Activated CD4-positive, alpha-beta memory T cell treated with anti-CD3 and anti-CD28 coated beads for 36 hours (primary cell): ENCODE data around the gene MVB12B. TPM values are rescaled to one million over a fixed set of nuclear protein-coding genes. Genes with fewer than 3 reads are reported as not detected.

ENCODE experiments used
- CTCF ChIA-PET: fragments of 350-600 bp; sonication (Branson Sonifier 250); formaldehyde crosslinking; loops from one replicate; lab custom pipeline; 2021; ENCODE audit warnings: antibody characterized with exemption, inconsistent platforms; lab: Charles Lee
- POLR2A ChIA-PET: fragments of 350-600 bp; sonication (Branson Sonifier 250); formaldehyde crosslinking; loops from one replicate; lab custom pipeline; 2021; ENCODE audit warnings: antibody characterized with exemption; lab: Charles Lee
- DNase-seq: peaks from one replicate; pipeline ENCODE4 v3.0.0-alpha.2; 2020
- H3K27ac Mint-ChIP-seq: one replicate; pipeline ENCODE4 v1.8.0; 2021; ENCODE audit warnings: mixed read lengths
- H3K27me3 Mint-ChIP-seq: one replicate; pipeline ENCODE4 v1.8.0; 2021; ENCODE audit warnings: mixed read lengths
- H3K36me3 Mint-ChIP-seq: one replicate; pipeline ENCODE4 v1.8.0; 2021; ENCODE audit warnings: mixed read lengths
- H3K4me1 Mint-ChIP-seq: one replicate; pipeline ENCODE4 v1.8.0; 2021; ENCODE audit warnings: low read depth, mixed read lengths
- H3K4me3 Mint-ChIP-seq: one replicate; pipeline ENCODE4 v1.8.0; 2021; ENCODE audit warnings: mild to moderate bottlenecking, mixed read lengths
- H3K9me3 Mint-ChIP-seq: one replicate; pipeline ENCODE4 v1.8.0; 2021; ENCODE audit warnings: mixed read lengths
- intact Hi-C: fragments of 100-400 bp; cut with micrococcal nuclease; formaldehyde crosslinking; loops from one replicate; pipeline ENCODE4 v1.15.1; 2023
- total RNA-seq, 2 experiments: library from RNA; stranded (reverse); gene quantifications; one replicate each; pipeline ENCODE4 v1.2.3, GENCODE V29; 2021

MVB12B gene
- total RNA-seq, 2 experiments from 2014 or later = 1.1 to 1.4 TPM

DNA sequence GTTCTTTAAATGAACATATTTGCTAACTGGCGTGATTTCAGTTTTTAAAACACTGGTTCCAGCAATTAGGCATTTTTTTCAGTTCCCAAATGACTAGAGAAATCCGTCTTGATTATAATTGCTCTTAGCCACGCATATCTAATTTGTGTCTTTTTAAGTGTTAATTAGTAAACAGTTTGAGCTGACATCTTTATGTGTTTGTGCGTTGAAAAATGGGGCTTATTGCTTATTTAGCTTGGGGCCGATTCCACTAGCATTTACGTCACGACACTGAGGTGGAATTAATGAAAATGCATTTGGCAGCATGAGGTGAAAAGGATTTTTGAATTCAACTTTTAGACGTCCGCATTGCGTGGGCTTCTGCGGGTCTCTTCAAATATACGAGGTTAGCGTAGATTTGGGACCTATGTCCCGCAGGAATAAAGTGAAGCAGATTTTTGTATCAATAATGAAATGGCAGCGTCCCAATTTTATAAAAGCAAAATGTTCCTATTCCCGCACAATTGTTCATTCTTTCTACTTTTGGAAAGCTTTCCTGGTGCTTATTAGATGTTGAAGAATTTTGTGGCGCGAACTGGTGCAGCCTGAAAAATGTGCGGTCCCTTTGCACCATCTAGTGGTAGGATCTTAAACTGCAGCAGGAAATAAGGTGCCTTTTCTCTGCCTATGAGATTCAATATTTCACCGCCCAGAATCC, 164.4 kb downstream of the MVB12B start:
- POLR2A ChIA-PET = no interaction called here
- H3K27me3 Mint-ChIP-seq = peaks cover 9% of the 10 kb centered on the region
- intact Hi-C loops = loop anchor here (1.0 to 10.0 kb wide), 6 partner anchors 94 to 1084 kb away; no protein-coding TSS in a partner anchor
- no peak overlapping the region for H3K4me3 Mint-ChIP-seq
- no peaks in the 10 kb centered on the region for H3K9me3 Mint-ChIP-seq
- H3K27ac Mint-ChIP-seq = no peak overlapping the region
- no peaks in the 10 kb centered on the region for H3K36me3 Mint-ChIP-seq
- peak; percentile 61 for DNase-seq
- H3K4me1 Mint-ChIP-seq = peaks cover 3% of the 10 kb centered on the region
- CTCF ChIA-PET = interaction anchor here (0.6 to 3.9 kb wide), 54 partner anchors 8 to 1085 kb away, joined by 3 to 43 read pairs (median 4); partner anchors contain the start of gene MAPKAP1

- peaks cover 3% of the 10 kb centered on the region for H3K4me1 Mint-ChIP-seq
- no peak overlapping the region for H3K27ac Mint-ChIP-seq
- ChIA-PET POLR2A (no interaction called here), CTCF (interaction anchor here (0.6 to 3.9 kb wide), 44 partner anchors 8 to 1086 kb away, joined by 3 to 43 read pairs (median 4); no protein-coding TSS in a partner anchor)
- DNase-seq = no peak
- no peaks in the 10 kb centered on the region for H3K9me3 Mint-ChIP-seq
- H3K4me3 Mint-ChIP-seq = no peak overlapping the region
- H3K36me3 Mint-ChIP-seq = no peaks in the 10 kb centered on the region
- intact Hi-C loops = loop anchor here (1.0 to 10.0 kb wide), 6 partner anchors 94 to 1084 kb away; no protein-coding TSS in a partner anchor
- H3K27me3 Mint-ChIP-seq = peaks cover 9% of the 10 kb centered on the region
These were observed 164.9 kb downstream of the MVB12B start for GRCh38 chr9:126491568-126491879.

- DNase-seq = no peak
- CTCF ChIA-PET = interaction anchor here (0.6 to 3.9 kb wide), 40 partner anchors 8 to 1086 kb away, joined by 3 to 43 read pairs (median 4); no protein-coding TSS in a partner anchor
These were observed 165.3 kb downstream of the MVB12B start for GRCh38 chr9:126491949-126492348.

DNA sequence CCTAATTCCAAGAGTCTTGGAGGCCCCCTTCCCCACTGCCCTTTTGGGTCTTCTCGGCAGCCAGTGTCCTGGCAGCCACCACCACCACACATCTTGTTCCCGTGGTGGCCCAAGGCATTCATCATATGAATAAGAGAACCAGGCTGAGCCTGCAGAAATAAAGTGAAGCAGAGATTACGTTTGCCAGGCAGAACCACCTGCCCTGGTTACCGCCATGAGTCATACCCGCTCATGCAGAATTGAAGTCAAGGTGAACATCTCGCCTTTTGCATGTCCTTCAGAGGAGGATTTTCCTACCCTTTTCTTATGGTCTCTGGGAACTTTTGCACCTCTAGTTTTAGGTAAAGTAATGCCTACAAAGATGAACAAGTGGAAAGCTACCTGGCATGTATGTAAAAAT, 167.6 kb downstream of the MVB12B start:
- CTCF ChIA-PET = no interaction called here
- no peaks in the 10 kb centered on the region for H3K36me3 Mint-ChIP-seq

More at GRCh38 chr9:126491949-126492348, 165.3 kb downstream of the MVB12B start:
- POLR2A ChIA-PET = no interaction called here
- no peak overlapping the region for H3K27ac Mint-ChIP-seq
- peaks cover 9% of the 10 kb centered on the region for H3K27me3 Mint-ChIP-seq
- H3K36me3 Mint-ChIP-seq = no peaks in the 10 kb centered on the region
- peaks cover 3% of the 10 kb centered on the region for H3K4me1 Mint-ChIP-seq
- intact Hi-C loops = loop anchor here (1.0 to 10.0 kb wide), 6 partner anchors 95 to 1085 kb away; no protein-coding TSS in a partner anchor
- no peak overlapping the region for H3K4me3 Mint-ChIP-seq
- H3K9me3 Mint-ChIP-seq = no peaks in the 10 kb centered on the region

GRCh38 chr9:126494746-126495145, 168.1 kb downstream of the MVB12B start:
- POLR2A ChIA-PET = no interaction called here
- H3K4me1 Mint-ChIP-seq = peaks cover 5% of the 10 kb centered on the region
- no peak overlapping the region for H3K4me3 Mint-ChIP-seq
- no peak for DNase-seq
- H3K27ac Mint-ChIP-seq = no peak overlapping the region
- H3K27me3 Mint-ChIP-seq = peaks cover 9% of the 10 kb centered on the region
- no peaks in the 10 kb centered on the region for H3K9me3 Mint-ChIP-seq
- CTCF ChIA-PET = no interaction called here
- intact Hi-C loops = loop anchor here (5.0 to 10.0 kb wide), 4 partner anchors 97 to 1087 kb away; no protein-coding TSS in a partner anchor
- H3K36me3 Mint-ChIP-seq = no peaks in the 10 kb centered on the region

More for the DNA sequence above, 167.6 kb downstream of the MVB12B start:
- Mint-ChIP-seq H3K27me3 (peaks cover 9% of the 10 kb centered on the region), H3K9me3 (no peaks in the 10 kb centered on the region), H3K4me3 (no peak overlapping the region), H3K4me1 (peaks cover 3% of the 10 kb centered on the region), H3K27ac (no peak overlapping the region)
- DNase-seq = no peak
- POLR2A ChIA-PET = no interaction called here
- intact Hi-C loops = loop anchor here (5.0 to 10.0 kb wide), 4 partner anchors 97 to 1087 kb away; no protein-coding TSS in a partner anchor

DNA sequence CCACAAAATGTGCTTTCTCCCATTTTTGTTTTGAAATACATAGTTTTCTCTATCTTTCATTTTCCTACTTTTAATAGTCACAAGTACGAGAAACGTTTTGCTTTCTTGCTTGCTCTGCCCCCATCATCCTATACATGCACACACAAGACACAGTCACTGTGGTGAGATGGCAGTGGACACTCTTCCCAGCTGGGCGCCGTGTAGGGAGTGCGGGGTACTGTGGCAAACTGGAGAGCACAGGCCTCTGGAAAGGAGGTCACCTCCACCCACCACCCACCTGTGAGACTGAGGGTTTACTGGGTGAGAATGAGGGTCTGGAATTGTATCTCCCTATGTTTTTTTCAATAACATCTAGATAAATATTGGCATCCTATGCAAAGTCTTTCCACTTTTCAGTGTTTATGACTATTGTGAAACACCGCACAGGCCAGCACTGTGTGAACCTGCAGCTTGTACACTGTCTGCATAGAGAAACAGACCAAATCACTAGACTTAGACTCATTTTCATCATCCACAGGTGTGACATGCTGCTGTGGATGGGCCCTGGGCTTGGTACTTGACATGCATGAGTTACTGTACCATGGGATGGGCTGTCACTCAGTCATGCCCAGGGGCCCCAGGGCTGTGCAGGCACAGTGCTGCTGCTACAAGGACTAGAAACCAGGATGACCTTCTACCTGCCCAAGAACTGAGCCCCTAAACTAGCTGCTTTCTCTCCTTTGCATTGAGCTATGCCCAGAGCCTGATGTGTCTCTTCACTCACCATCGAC, 169.0 kb downstream of the MVB12B start:
- H3K27me3 Mint-ChIP-seq = peaks cover 11% of the 10 kb centered on the region
- POLR2A ChIA-PET = no interaction called here
- no peak for DNase-seq
- intact Hi-C loops = loop anchor here (10.0 kb wide), 1 partner anchor 351 kb away; no protein-coding TSS in a partner anchor
- no peak overlapping the region for H3K4me3 Mint-ChIP-seq
- no peaks in the 10 kb centered on the region for H3K36me3 Mint-ChIP-seq
- no peaks in the 10 kb centered on the region for H3K9me3 Mint-ChIP-seq
- CTCF ChIA-PET = interaction anchor here (9.2 kb wide), 1 partner anchor 62 kb away, joined by 401 read pairs; no protein-coding TSS in a partner anchor
- H3K27ac Mint-ChIP-seq = no peak overlapping the region
- peaks cover 2% of the 10 kb centered on the region for H3K4me1 Mint-ChIP-seq

DNA sequence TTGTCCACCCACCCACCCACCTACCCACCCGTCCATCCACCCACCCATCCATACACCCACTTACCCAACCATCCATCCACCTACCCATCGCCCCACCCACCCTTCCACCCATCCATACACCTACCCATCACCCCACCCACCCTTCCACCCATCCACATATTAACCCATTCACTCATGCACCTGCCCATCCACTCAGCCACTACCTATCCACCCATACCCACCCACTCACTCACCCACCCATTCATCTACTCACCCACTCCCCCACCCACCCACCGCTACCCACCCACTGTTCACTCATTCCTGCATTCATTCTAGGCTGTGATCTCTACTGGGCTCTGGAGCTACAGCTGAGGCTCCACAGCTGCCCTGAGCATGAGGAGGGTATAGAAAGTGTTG, 169.6 kb downstream of the MVB12B start:
- Mint-ChIP-seq H3K9me3 (no peaks in the 10 kb centered on the region), H3K27me3 (peaks cover 11% of the 10 kb centered on the region), H3K27ac (no peak overlapping the region), H3K4me3 (no peak overlapping the region), H3K4me1 (peaks cover 5% of the 10 kb centered on the region), H3K36me3 (no peaks in the 10 kb centered on the region)
- intact Hi-C loops = loop anchor here (10.0 kb wide), 1 partner anchor 351 kb away; no protein-coding TSS in a partner anchor
- ChIA-PET CTCF (interaction anchor here (9.2 kb wide), 1 partner anchor 61 kb away, joined by 401 read pairs; no protein-coding TSS in a partner anchor), POLR2A (no interaction called here)
- no peak for DNase-seq

GRCh38 chr9:126496781-126497659, 170.4 kb downstream of the MVB12B start:
- H3K9me3 Mint-ChIP-seq = no peaks in the 10 kb centered on the region
- H3K4me1 Mint-ChIP-seq = peaks cover 5% of the 10 kb centered on the region
- CTCF ChIA-PET = interaction anchor here (1.5 to 9.2 kb wide), 2 partner anchors 42 to 61 kb away, joined by 3 to 401 read pairs; no protein-coding TSS in a partner anchor
- H3K36me3 Mint-ChIP-seq = no peaks in the 10 kb centered on the region
- intact Hi-C loops = loop anchor here (10.0 kb wide), 1 partner anchor 352 kb away; no protein-coding TSS in a partner anchor
- no peak for DNase-seq
- no peak overlapping the region for H3K4me3 Mint-ChIP-seq
- H3K27ac Mint-ChIP-seq = no peak overlapping the region
- peaks cover 9% of the 10 kb centered on the region for H3K27me3 Mint-ChIP-seq
- POLR2A ChIA-PET = no interaction called here

- ChIA-PET POLR2A (no interaction called here), CTCF (interaction anchor here (0.9 to 9.2 kb wide), 7 partner anchors 13 to 71 kb away, joined by 3 to 401 read pairs (median 8); no protein-coding TSS in a partner anchor)
- intact Hi-C loops = loop anchor here (10.0 kb wide), 1 partner anchor 353 kb away; no protein-coding TSS in a partner anchor
- DNase-seq = no peak
- Mint-ChIP-seq H3K9me3 (no peaks in the 10 kb centered on the region), H3K27ac (no peak overlapping the region), H3K4me1 (peaks cover 5% of the 10 kb centered on the region), H3K36me3 (no peaks in the 10 kb centered on the region), H3K4me3 (no peak overlapping the region), H3K27me3 (peaks cover 9% of the 10 kb centered on the region)
These were observed 171.1 kb downstream of the MVB12B start for GRCh38 chr9:126497660-126498275.

GRCh38 chr9:126498331-126498730, 171.7 kb downstream of the MVB12B start:
- intact Hi-C loops = loop anchor here (10.0 kb wide), 1 partner anchor 354 kb away; no protein-coding TSS in a partner anchor
- H3K36me3 Mint-ChIP-seq = no peaks in the 10 kb centered on the region
- POLR2A ChIA-PET = no interaction called here
- H3K4me3 Mint-ChIP-seq = no peak overlapping the region
- no peak overlapping the region for H3K27ac Mint-ChIP-seq
- H3K4me1 Mint-ChIP-seq = peaks cover 5% of the 10 kb centered on the region
- H3K9me3 Mint-ChIP-seq = no peaks in the 10 kb centered on the region
- CTCF ChIA-PET = interaction anchor here (0.8 to 9.2 kb wide), 19 partner anchors 10 to 196 kb away, joined by 3 to 401 read pairs (median 4); no protein-coding TSS in a partner anchor
- H3K27me3 Mint-ChIP-seq = peaks cover 9% of the 10 kb centered on the region
- DNase-seq = no peak
